HG03558 (cell line): Measurements from ENCODE around the gene PSMD5.

Experiments
- ATAC-seq: cut with Tn5 transposase; IDR thresholded peaks from one replicate; pipeline ENCODE4 v1.9.1; 2021; ENCODE audit warnings: moderate number of reproducible peaks; ENCODE audit not compliant: unreplicated experiment; ENCODE audit errors: extremely low read depth

PSMD5 gene

DNA sequence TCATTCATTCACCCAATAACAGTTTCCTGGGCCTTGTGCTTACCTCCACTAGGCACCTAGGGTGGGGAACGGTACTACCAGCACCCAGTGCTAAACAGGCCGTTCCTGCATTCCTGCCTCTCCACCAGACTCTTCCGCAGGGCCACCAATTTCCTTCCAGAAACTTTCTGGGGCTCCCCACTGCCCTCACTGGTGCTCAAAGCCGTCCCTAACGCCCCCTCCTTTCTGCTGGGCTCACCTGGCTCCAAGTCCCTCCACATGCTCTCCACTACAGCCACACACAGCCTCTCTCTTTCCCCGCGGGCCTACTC lies 32.9 kb upstream of the PSMD5 start:
- ATAC-seq = no peak

DNA sequence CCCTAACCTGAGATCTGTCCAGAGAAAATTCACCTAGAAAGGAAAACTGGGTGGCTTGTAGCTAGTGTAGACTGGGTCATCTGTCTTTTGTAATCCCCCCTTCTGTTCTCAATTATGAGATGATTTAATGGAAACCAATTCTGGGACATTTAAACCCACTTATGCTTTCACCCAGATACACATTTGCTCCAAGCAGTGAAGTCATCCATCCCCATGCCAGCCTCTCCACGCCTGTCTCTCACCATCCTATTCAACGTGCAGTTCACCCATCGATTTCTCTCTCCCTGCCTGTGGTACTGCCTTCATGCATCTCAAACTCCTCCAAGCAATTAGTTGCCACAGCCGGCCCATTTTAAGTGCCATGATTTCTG lies 32.5 kb upstream of the PSMD5 start:
- ATAC-seq = no peak

DNA sequence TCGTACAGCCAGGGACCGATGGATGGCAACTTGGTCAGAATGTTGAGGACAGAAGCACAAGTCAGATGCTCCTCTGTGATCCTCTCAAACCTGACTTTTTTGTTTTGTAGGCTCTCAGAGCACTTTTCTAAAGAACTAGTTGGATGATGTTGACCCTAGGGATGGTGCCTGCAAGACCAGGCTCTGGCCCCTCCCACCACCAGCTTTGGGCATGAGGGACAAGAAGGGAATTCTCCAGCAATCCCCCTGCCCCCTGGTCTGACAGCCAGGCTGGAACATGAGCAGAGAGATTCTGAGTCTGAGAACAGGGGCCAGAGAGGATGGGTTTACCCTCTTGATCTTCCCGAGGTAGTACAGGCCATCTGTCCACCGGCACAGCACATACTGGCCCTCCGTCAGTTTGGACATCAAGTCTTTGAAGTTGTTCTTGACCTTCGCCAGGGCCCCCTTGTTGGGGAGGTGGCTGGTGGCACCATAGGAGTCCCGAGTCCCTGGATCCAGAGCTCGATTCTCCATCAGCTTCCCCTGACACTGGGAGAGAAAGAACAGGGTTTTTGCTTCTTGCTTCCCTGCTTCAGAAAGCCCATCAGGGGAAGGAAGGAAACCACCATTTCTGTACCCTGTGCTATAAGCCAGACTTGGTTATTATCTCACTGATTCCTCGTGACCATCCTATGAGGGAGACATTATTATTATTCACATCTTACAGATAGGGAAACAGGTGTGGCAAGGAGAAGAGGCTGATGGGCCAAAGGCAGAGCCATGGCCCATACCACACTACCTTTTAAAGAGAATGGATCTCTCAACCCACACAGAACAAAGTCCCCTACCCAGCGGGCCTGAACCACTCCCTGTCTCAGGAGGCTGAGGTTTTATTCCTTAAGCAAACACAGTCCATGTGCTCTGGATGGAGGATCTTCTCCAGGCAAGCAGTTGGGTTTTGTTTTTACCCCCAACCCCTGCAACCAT lies 31.8 kb upstream of the PSMD5 start:
- no peak for ATAC-seq

DNA sequence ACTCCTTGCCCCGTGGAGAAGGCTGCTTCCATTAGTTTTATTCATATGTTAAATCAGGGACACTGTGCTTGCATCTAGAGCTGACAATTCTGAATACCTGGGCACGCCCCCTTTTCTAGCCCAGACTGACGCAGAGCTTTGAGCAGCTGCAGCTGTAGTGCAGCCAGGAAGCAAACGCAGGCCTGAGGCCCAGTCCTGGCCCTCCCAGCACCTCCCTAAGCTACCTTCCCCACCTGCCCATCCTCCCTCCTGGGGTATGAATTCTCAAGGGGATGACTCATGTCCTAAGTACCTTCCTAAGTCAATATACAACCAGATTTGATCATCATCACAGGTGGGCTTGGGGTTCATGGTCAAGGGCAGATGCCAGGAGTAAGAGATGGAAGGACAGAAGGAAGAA lies 30.8 kb upstream of the PSMD5 start:
- ATAC-seq = no peak

DNA sequence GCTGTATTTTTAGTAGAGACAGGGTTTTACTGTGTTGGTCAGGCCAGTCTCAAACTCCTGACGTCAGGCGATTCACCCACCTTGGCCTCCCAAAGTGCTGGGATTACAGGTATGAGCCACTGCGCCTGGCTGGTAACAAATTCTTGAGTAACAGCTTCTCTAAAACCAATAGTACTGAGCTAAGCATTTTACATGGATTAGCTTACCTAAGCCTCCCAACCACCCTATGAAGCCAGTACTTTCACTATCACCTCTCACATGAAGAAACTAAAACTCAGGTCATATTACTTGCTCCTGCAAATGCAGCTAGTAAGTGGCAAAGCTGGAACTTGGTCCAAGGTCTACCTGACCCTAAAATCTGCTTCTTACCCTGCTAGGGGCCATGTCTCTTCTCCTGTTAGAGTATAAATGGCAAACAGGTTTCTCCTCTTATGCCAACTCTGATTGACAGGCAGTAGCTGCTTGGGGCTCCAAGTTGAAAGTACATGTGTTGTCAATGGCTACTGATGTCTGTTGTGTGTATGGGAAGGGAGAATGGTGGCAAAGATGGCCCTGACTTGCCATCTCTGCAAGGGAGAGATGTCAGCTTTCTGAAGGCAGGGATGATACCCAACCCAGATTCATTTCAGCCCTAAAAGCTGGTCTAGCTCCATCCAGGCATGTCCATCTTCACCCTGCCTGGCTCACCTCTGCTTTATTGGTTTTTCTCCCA lies 30.2 kb upstream of the PSMD5 start:
- ATAC-seq = no peak

DNA sequence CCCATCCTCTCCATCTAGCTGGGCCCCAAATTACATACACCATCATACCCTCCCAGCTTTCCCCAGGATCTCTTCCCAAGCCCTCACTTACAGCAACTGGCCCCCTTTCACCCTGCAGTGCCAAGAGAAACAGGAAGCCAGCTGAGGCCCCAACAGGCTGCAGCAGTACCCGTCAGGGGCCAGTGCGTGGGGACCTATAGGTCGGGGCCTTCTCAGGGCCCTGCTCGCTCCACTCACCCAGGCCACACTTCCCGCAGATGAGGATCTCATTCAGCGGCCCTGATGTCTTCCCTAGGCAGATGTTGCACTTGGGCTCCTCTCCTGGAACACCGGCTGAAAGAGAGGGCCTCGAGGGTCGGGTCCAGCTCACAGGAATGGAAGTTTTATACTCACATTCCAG lies 27.5 kb upstream of the PSMD5 start:
- no peak for ATAC-seq

DNA sequence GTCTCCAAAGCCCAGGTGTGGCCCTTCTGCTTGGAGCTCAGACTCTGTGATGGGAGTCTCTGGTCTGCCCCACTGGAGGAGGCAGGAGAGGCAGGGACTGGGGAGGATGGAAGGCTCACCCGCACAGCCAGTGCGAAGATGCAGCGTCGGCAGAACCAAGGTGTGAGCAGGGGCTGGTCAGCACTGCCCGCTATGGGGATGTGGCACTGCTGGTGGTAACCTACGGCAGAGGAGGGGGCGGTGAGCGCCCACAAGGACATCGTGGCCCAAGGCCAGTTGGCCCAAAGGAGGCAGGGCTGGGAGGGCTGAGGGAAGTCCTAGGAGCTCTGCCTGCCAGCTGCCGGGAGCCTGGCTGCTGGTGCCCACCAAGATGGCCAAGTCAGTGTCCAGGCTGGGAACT lies 27.0 kb upstream of the PSMD5 start:
- ATAC-seq = no peak

DNA sequence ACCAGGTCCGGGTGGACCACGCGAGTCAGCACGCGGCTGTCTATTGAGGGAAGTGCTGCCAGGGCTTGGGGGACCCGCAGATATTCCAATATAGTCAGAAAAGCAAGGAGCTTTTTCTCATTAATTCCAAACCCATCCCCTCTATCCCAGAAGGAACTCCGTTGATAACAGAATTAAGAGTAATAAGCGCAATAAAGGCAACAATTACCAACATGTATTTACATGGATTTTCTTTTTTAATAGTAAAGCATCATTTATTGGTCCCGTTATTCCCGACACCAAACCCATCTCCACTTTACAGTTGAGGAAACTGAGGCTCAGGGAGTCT lies 26.6 kb upstream of the PSMD5 start:
- no peak for ATAC-seq

DNA sequence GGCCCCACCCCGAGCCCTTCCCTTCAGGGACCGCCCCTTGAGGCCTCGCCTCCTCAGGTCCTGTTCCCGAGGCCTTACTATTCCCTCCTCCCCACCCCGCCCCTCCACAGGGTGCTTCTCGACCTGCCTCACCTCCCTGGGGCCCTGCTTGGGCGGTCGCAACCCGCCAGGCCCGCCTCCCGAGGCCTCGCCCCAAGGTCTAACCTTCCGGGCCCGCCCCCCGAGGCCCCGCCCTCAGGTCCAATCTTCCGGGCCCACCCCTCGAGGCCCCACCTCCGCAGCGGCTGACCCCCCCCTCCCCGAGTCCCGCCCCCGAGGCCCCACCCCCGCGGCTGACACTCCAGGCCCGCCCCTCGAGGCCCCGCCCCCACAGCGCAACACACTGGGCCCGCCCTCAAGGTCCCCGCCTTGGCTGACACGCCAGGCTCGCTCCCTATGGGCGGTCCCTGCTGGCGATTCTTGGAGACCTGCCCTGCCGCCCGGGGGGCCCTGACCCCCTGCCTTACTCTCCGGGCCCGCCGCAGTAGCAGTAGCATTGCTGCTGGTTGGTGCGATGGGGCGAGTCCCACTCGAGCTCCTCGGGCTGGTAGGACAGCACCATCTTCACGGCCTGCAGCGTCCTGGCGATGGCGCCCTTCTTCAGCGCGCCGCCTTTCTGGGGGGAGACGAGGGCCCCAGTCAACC lies 26.1 kb upstream of the PSMD5 start:
- ATAC-seq = peak; percentile 76

DNA sequence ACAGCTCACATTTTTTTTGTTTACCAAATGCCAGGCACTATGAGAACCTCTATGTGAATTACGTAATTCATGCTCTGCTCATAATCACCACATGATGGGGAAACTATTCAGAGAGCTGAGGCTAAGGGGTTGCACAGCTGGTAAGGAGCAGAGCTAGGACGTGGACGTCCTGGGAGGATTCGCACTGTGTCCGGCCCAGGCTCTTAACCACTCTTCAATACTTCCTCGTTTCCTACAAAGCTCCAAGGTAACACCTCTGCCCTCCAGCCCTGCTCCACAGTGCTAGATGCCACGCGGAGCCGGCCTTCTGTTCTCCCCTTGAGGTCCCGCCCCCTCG lies 25.6 kb upstream of the PSMD5 start:
- ATAC-seq = no peak

DNA sequence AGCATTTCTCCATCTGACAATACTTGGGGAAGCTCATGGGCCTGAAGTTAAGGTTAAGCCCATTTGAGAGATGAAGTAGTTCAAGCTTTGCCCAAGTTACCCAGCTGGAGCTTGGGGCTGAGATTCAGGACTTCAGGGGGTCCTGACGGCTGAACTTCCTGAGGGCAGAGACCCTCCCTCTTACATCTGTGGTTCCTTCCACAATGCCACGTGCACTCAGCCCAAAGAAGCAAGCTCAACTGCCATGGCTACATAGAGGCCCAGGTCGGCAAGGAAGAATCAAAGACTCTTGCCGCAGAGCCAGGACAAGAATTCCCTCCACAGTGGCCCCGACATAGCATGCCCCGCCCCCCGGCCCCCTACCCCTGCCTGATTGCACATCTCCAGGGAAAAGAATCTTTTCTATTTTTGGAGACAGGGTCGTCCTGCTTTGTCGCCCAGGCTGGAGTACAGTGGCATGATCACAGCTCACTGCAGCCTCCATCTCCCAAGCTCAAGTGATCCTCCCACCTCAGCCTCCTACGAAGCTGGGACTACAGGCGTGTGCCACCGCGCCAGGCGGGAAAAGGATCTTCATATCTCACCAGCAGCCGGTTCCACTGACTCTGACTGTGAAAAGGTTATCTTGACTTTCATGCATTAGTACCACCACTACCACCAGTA lies 25.1 kb upstream of the PSMD5 start:
- no peak for ATAC-seq

DNA sequence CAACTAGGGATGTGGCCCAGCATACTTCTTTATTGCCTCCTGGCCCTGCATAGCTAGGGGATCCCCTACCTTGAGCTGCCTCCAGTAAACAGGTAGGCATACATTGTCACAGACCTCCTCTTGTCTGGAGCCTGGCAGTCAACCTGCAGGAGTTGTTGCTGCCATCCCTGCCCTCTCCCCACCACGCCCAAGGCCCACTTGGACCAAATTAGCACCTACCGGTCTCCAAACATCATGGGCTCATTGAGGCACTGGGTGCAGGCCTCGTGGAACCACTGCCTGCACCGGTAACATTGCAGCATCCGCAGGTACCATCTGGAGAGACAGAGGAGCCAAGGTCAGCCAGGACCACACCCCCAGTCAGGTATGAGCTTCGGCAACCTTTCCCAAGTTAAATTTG lies 23.9 kb upstream of the PSMD5 start:
- no peak for ATAC-seq

DNA sequence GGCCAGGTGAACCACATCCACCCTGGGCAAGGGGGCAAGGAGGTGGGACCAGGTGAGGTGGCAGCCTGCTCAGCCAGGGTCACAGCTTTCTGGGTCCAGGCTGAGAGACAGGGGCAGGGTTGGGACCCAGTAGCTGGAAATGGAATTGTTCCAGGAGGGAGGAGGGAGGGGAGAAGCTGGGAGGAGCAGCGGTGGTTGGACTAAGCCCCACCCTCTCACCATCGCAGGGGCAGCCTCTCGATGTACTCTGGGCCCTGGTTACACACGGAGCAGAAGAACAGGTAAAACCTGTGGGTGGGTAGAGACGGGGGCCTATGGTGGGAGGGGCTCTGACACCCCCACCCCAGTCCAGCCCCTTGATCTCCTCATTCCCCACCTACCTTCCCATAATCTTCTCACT lies 23.1 kb upstream of the PSMD5 start:
- ATAC-seq = no peak

DNA sequence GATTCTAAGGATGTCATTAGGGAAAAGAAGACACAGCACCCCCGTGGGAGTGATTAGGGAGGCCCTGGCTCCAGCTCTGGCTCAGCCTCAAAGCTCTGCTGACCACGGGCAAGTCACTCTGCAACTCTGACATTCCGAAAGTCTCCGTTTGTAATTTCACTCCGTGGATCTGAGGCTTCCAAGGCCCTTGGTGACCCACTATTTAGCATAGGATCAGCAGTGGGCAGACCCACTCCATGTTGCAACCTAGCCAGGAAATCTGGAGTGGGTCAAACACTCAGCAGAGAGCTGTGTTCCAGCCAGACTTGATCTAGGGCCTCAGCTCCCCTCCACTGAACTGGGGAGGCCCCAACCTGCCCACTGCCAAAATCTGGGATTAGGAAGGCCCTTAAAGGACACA lies 22.5 kb upstream of the PSMD5 start:
- no peak for ATAC-seq

DNA sequence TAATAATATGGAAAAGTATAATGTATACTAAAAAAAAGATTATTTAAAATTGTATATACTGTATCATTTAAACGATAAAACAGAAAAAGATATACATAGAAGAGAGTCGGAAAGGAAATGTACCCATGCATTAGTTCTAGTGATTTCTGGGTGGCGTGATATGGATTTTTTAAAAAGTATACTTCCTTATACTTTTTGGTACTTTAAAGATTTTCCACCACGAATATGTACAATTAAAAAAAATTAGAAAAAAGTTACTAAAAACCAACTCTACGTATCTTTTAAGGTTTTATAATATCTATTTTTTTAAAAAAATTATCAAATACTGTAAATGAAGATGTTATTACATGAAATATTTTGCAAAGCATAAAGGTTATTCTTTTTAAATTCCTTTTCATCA lies 22.0 kb upstream of the PSMD5 start:
- ATAC-seq = no peak

DNA sequence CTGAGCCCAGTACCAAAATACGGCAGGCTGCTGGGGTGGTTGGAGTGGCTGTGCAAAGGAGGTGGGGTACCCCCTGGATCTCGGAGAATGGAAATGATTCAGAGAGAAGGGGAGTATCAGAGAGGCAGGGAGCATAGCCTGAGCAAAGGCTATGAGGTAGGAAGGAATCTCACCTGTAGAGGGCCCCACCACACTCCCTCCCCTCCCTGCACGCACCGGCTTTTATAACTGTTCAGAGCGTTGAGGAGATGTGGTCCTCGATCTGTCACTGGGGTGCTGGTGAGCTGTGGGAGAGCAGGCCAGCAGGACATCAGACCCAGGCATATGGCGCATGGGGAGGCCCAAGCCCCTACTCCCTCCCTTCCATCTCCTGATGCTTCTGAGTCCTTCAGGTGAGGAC lies 21.1 kb upstream of the PSMD5 start:
- ATAC-seq = no peak

DNA sequence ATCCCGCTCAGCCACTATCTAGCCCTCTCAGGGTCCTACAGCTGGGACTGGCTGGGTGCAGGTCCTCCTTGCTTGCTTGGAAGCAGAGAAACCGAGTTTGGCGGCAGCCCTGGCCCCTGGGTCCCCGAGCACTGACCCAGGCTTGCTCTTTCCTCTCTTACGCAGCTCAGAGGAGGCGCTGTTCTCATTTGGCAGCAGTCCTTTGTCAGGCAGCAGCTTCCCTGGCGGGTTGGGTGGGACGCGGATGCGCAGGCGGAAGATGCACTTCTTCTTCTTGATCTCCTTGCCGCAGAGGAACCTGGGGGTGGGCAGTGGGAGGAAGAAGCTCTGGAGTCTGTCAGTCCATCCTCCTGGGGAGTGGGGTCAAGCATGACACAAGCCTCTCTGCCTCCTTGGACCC lies 19.7 kb upstream of the PSMD5 start:
- ATAC-seq = no peak

DNA sequence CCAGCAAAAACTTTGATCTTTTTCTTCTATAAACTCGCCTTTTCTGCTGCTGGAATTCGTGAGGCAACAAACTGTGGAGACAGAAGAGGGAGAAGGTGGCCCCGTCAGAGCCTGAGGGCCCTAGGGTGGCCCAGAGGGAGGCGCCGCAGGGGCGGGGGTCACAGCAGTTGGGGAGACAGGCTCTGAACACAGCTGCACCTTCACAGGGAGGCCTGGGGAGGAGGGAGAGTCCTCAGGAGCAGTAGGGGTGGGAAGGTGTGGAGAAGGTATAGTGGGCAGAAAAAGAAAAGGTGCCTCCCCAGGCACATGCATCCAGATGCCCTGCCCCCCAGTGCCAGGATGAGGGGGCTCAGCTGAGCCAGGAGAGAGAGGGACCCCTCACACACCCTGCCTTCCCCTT lies 19.2 kb upstream of the PSMD5 start:
- ATAC-seq = no peak

DNA sequence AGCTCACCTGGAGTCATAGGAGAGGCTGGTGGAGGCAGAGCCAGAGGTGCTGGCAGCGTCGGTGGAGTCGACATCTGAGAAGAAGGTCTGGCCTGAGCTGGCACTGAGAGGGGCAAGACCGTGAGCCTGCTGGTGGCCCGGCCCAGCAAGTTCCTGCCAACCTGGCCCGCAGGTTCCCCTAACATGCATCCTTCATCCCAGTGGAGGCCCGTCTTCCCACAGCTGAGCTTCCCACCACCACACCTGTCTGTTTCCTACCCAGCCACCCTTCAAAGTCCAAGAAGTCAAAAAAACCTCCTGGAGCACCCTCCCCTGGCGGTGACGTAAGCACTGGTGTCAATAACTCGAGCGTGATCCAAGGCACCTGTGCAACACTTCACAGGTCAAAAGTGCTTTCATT lies 17.4 kb upstream of the PSMD5 start:
- no peak for ATAC-seq

DNA sequence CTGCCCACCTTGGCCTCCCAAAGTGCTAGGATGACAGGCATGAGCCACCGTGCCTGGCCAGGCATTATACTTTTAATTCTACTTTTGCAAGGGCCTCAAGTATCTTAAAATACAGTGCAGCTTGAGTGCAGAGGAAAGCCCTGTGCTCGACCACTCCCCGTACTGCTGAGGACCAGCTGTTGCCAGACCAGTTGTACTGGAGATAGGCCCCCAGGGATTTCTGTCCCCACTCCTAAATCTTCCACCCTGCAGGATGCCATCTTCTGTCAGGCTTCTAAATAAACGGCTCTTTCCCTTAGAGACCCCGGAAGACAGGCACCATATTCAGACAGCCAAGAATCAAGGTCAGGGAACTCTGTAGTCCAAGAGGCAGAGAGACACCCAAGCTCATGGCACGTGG lies 16.6 kb upstream of the PSMD5 start:
- ATAC-seq = no peak

DNA sequence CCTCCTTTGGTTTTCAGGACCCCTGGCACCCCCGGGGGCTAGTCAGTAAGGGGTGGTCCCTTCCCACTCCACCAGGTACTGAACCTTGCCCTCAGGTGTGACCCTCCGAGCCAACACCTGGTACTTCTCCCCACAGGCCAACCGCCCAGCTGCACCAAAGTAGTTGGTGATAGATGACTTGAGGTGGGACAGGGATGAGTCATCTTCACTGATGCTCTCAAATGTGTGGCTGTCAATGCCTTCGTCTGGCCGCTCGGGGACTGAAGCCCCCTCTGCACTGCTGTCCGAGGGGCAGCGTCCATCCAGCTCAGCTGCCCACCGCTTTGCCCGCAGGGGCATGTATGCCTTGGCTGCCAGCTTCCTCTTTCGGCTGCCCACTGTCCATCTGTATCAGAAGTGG lies 15.2 kb upstream of the PSMD5 start:
- no peak for ATAC-seq
